HG03025 (cell line): ENCODE results near the gene ZNF276.
"Not testable (repeated sequence)": the region's sequence is repeated elsewhere in the genome, so short reads cannot be mapped to it uniquely, and the experiment has no call there.

ENCODE experiments used
- ATAC-seq: cut with Tn5 transposase; IDR thresholded peaks from one replicate; pipeline ENCODE4 v1.9.1; 2021; ENCODE audit warnings: mild to moderate bottlenecking, moderate library complexity; ENCODE audit not compliant: unreplicated experiment, low FRiP score

The ZNF276 gene

GRCh38 chr16:89695086-89695874 lies 26.1 kb upstream of the ZNF276 start:
- ATAC-seq, result no peak

GRCh38 chr16:89695875-89696669 lies 25.3 kb upstream of the ZNF276 start:
- no peak for ATAC-seq

GRCh38 chr16:89696670-89697128 lies 24.6 kb upstream of the ZNF276 start:
- ATAC-seq, result no peak

GRCh38 chr16:89697161-89697615 lies 24.1 kb upstream of the ZNF276 start:
- no peak for ATAC-seq

- no peak for ATAC-seq
These were observed 23.6 kb upstream of the ZNF276 start for GRCh38 chr16:89697616-89698331.

GRCh38 chr16:89698717-89699116 lies 22.6 kb upstream of the ZNF276 start:
- not testable (repeated sequence) for ATAC-seq

GRCh38 chr16:89699629-89700099 lies 21.7 kb upstream of the ZNF276 start:
- ATAC-seq, result not testable (repeated sequence)

- ATAC-seq, result peak; percentile 28
These were observed 21.2 kb upstream of the ZNF276 start for GRCh38 chr16:89700100-89700648.

GRCh38 chr16:89700649-89701424 lies 20.5 kb upstream of the ZNF276 start:
- no peak for ATAC-seq

- peak; percentile 56 for ATAC-seq
These were observed 19.6 kb upstream of the ZNF276 start, which contains the start of gene SPATA2L for GRCh38 chr16:89701425-89702406. SPATA2L (minus strand) TSS chr16:89701705; CDS start chr16:89701232, 473 bp downstream.

GRCh38 chr16:89704281-89704680 lies 17.1 kb upstream of the ZNF276 start:
- no peak for ATAC-seq

GRCh38 chr16:89705006-89705405 lies 16.3 kb upstream of the ZNF276 start:
- no peak for ATAC-seq

GRCh38 chr16:89706518-89707260 lies 14.6 kb upstream of the ZNF276 start:
- ATAC-seq, result no peak

- ATAC-seq, result no peak
These were observed 13.6 kb upstream of the ZNF276 start for GRCh38 chr16:89707695-89708094.

- ATAC-seq, result no peak
These were observed 12.8 kb upstream of the ZNF276 start for GRCh38 chr16:89708481-89708931.

- ATAC-seq, result no peak
These were observed 12.2 kb upstream of the ZNF276 start for GRCh38 chr16:89709166-89709565.

GRCh38 chr16:89709716-89710432 lies 11.5 kb upstream of the ZNF276 start:
- no peak for ATAC-seq
